Stomach (tissue), 4 donors: Measurements from ENCODE around the gene MTREX.

Experiments
- POLR2A ChIP-seq, 4 donors: fragments of 450-650 bp; IDR thresholded peaks; one replicate each; pipeline ENCODE4 v1.6.1; 2016; ENCODE audit warnings: antibody characterized with exemption in 4 of 4, control low read depth in 2 of 4, mild to moderate bottlenecking in 1 of 4, moderate library complexity in 1 of 4
- TF ChIP-seq, protein P1 (sequence below), 7 experiments: fragments of 450-650 bp in 4 of 7; fragments of 200-600 bp in 3 of 7; sonication (generic) in 3 of 7; IDR thresholded peaks; one replicate each; pipeline ENCODE4 v1.5.1; 2016 to 2019; ENCODE audit warnings: antibody characterized with exemption in 7 of 7, control low read depth in 2 of 7, mild to moderate bottlenecking in 1 of 7

DNA sequence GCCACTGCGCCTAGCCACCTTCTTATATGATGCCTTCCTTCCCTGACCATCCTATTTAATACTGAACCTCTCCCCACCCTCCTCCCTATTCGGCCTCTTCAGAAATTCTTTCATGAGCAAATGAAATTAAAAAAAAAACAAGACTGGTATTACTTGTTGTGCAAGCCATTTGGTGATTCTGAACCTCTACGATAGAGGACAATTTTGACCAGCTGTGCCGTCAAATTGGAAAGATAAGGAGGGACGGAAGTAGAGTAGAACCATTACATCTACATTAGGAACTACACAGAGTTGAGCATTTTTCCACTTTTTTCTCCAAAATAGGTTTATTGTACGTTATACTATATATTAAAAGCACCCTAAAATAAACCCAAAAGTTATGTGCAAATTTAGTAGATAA lies 3.2 kb upstream of the MTREX start:
- TF ChIP-seq, protein P1, sequence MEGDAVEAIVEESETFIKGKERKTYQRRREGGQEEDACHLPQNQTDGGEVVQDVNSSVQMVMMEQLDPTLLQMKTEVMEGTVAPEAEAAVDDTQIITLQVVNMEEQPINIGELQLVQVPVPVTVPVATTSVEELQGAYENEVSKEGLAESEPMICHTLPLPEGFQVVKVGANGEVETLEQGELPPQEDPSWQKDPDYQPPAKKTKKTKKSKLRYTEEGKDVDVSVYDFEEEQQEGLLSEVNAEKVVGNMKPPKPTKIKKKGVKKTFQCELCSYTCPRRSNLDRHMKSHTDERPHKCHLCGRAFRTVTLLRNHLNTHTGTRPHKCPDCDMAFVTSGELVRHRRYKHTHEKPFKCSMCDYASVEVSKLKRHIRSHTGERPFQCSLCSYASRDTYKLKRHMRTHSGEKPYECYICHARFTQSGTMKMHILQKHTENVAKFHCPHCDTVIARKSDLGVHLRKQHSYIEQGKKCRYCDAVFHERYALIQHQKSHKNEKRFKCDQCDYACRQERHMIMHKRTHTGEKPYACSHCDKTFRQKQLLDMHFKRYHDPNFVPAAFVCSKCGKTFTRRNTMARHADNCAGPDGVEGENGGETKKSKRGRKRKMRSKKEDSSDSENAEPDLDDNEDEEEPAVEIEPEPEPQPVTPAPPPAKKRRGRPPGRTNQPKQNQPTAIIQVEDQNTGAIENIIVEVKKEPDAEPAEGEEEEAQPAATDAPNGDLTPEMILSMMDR (IDR thresholded peaks at IDR 0.05): no peak
- TF ChIP-seq POLR2A (IDR thresholded peaks at IDR 0.05): no peak
